Mesothelial cell of epicardium (in vitro differentiated cells): ENCODE results near the gene FOXO3. TPM values are rescaled to one million over a fixed set of nuclear protein-coding genes. Genes with fewer than 3 reads are reported as not detected.

Experiments used
- DNase-seq, 2 experiments: peaks; one replicate each; pipeline ENCODE4 v3.0.0; 2021; ENCODE audit warnings: low spot score in 2 of 2; ENCODE audit not compliant: unreplicated experiment in 2 of 2
- H3K27ac Mint-ChIP-seq: 2 replicates; pipeline ENCODE4 v1.8.0; 2021; ENCODE audit warnings: mixed read lengths
- H3K27me3 Mint-ChIP-seq: 2 replicates; pipeline ENCODE4 v1.8.0; 2021; ENCODE audit warnings: low read depth, mixed read lengths
- H3K36me3 Mint-ChIP-seq: 2 replicates; pipeline ENCODE4 v1.8.0; 2021; ENCODE audit warnings: mixed read lengths
- H3K4me1 Mint-ChIP-seq: 2 replicates; pipeline ENCODE4 v1.8.0; 2021; ENCODE audit warnings: mixed read lengths
- H3K4me3 Mint-ChIP-seq: 2 replicates; pipeline ENCODE4 v1.8.0; 2021; ENCODE audit warnings: mild to moderate bottlenecking, moderate library complexity, mixed read lengths
- H3K9me3 Mint-ChIP-seq: 2 replicates; pipeline ENCODE4 v1.8.0; 2021; ENCODE audit warnings: mixed read lengths
- total RNA-seq: library from RNA; stranded (reverse); gene quantifications from 3 replicates; pipeline ENCODE4 v1.2.1, GENCODE V29; 2021
- TF ChIP-seq, protein P1 (sequence below): fragments of 200-600 bp; sonication (generic); IDR thresholded peaks from one replicate; pipeline ENCODE4 v1.5.0; 2021; ENCODE audit warnings: antibody characterized with exemption; ENCODE audit not compliant: unreplicated experiment

Gene FOXO3
- total RNA-seq, 1 donor from 2014 or later, result 58.3 TPM

- H3K27ac Mint-ChIP-seq, result peak overlapping the region; percentile 74
- DNase-seq, result no peak
- no peaks in the 10 kb centered on the region for H3K27me3 Mint-ChIP-seq
- no peaks in the 10 kb centered on the region for H3K9me3 Mint-ChIP-seq
- H3K36me3 Mint-ChIP-seq, result peaks cover 26% of the 10 kb centered on the region
- TF ChIP-seq, protein P1, sequence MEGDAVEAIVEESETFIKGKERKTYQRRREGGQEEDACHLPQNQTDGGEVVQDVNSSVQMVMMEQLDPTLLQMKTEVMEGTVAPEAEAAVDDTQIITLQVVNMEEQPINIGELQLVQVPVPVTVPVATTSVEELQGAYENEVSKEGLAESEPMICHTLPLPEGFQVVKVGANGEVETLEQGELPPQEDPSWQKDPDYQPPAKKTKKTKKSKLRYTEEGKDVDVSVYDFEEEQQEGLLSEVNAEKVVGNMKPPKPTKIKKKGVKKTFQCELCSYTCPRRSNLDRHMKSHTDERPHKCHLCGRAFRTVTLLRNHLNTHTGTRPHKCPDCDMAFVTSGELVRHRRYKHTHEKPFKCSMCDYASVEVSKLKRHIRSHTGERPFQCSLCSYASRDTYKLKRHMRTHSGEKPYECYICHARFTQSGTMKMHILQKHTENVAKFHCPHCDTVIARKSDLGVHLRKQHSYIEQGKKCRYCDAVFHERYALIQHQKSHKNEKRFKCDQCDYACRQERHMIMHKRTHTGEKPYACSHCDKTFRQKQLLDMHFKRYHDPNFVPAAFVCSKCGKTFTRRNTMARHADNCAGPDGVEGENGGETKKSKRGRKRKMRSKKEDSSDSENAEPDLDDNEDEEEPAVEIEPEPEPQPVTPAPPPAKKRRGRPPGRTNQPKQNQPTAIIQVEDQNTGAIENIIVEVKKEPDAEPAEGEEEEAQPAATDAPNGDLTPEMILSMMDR, result no peak
- peak overlapping the region; percentile 6 for H3K4me3 Mint-ChIP-seq
- peaks cover 48% of the 10 kb centered on the region for H3K4me1 Mint-ChIP-seq
Measured at GRCh38 chr6:108684771-108685329, 124.1 kb downstream of the FOXO3 start.

DNA sequence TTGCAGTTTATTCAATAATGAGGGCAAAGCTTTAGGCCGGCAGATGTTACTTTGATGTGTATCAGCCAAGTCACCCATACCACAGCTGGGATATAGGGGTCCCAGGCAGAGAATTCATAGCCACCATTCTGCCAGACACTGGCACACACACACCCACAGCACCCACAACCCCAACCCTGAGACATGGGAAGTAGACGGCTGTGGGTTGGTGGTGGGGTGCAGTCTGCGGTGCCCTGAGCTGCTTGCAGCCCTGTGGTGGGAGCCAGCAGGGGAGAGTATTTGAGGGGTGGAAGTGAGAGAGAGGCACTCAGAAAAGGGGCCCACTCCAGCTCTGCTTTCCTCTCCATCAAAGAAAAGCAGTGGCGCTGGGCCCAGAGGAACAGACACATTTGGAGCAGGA lies 125.3 kb downstream of the FOXO3 start:
- DNase-seq, result no peak
- TF ChIP-seq, protein P1, result no peak
- Mint-ChIP-seq H3K27me3 (no peaks in the 10 kb centered on the region), H3K4me1 (peaks cover 51% of the 10 kb centered on the region), H3K9me3 (no peaks in the 10 kb centered on the region), H3K4me3 (no peak overlapping the region), H3K36me3 (peaks cover 19% of the 10 kb centered on the region), H3K27ac (peak overlapping the region; percentile 27)

DNA sequence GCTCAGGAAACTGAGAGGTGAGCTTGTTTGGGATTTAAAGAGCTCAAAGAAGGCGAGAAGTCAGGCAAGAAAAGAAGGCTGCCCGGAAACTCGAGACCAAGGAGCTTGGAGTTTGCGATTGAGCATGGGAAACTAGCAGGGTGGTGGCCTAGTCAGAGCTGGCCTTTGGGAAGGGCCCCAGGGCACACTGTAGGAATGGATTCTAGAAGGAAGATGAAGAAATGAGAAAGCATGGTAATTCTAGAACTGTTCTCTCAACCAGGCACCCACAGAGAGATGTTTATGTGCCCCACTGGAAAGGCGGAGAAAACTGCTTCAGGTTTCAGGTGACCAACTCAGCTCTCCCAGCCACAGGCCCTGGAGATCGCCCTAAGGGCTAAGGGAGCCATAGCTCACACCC lies 126.2 kb downstream of the FOXO3 start:
- H3K36me3 Mint-ChIP-seq, result peaks cover 19% of the 10 kb centered on the region
- H3K27me3 Mint-ChIP-seq, result no peaks in the 10 kb centered on the region
- no peak overlapping the region for H3K27ac Mint-ChIP-seq
- TF ChIP-seq, protein P1, result no peak
- no peak overlapping the region for H3K4me3 Mint-ChIP-seq
- H3K9me3 Mint-ChIP-seq, result no peaks in the 10 kb centered on the region
- DNase-seq, result no peak
- H3K4me1 Mint-ChIP-seq, result peaks cover 53% of the 10 kb centered on the region

GRCh38 chr6:108687921-108688320 lies 127.2 kb downstream of the FOXO3 start:
- TF ChIP-seq, protein P1, result no peak
- Mint-ChIP-seq H3K27ac (no peak overlapping the region), H3K9me3 (no peaks in the 10 kb centered on the region), H3K4me1 (peaks cover 45% of the 10 kb centered on the region), H3K27me3 (no peaks in the 10 kb centered on the region), H3K4me3 (no peak overlapping the region), H3K36me3 (peaks cover 19% of the 10 kb centered on the region)
- DNase-seq, result no peak

DNA sequence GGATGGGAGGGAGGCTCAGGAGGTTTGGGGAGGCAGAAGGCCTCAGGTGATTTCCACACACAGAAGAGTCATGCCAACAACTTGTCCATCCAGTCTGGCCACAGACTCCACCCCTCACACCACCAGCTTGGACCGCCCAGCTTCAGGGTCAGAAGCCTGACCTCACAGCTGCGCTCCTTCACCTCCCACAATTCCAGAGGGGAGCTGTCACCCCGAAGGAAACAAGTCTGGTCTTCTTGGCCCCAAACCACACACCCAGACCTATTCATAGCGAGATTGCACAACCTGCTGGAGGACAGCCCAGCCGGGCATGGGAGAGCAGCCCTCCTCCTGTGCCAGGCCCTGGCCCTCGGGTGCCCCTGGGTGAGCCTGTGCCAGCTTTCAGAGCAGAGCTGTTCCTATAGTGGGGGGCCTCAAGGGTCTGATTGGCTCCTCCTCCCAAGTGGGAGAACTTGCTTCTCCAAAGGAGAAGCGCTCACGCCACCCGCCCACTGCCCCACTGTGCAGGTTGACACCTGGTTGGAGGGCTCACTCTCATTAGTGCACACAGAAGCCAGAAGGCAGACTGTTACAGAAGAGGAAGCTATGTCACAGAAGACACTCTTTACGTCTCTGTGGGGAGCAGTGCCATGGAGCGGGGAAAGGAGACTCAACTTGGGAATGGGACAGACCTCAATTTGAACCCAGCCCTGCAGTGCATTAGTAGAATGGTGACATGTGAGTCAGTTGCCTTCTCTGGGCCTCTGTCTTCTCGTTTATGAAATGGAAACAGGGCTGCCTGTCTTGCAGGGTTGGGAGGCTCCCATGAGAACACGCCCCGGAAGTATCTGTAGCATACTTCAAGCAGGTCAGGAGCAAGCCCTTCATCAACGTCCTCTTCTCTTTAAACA lies 128.8 kb downstream of the FOXO3 start:
- TF ChIP-seq, protein P1, result no peak
- Mint-ChIP-seq H3K36me3 (peaks cover 19% of the 10 kb centered on the region), H3K27ac (no peak overlapping the region), H3K27me3 (no peaks in the 10 kb centered on the region), H3K4me1 (peaks cover 38% of the 10 kb centered on the region), H3K4me3 (no peak overlapping the region), H3K9me3 (no peaks in the 10 kb centered on the region)
- DNase-seq, result no peak
